ENCODE results near the gene HAUS2.
"Not testable (repeated sequence)": the region's sequence is repeated elsewhere in the genome, so short reads cannot be mapped to it uniquely, and the experiment has no call there.

The HAUS2 gene

DNA sequence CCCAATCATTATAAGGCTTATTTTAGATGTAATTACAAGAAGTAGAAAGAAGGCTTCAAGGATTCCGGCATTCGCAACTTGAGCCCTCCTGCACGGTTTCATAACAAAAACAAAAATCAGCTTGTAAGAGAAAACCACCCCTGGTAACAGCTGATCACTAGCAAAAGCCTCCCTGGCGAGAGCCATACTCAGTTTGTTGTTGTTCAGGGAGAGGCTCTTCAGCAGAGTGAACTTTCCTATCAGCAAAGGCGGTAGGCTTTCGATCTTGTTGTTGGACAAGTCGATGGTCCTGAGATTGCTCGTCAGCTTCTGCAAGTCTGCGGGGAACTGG, 755 bp upstream of the HAUS2 start:
- Histone ChIP-seq H3K9me3 (ENCODE audit: control insufficient read depth, insufficient read depth, low read length) (no peaks in the 10 kb centered on the region), H3K36me3 (ENCODE audit: insufficient read depth, low read length) (peaks cover 4% of the 10 kb centered on the region; the same call in 1 of the 2 replicates), H3K4me1 (ENCODE audit: insufficient read depth, low read length) (no peaks in the 10 kb centered on the region), H3K9ac (ENCODE audit: low read depth, low read length) (peak overlapping the region; percentile 94)

DNA sequence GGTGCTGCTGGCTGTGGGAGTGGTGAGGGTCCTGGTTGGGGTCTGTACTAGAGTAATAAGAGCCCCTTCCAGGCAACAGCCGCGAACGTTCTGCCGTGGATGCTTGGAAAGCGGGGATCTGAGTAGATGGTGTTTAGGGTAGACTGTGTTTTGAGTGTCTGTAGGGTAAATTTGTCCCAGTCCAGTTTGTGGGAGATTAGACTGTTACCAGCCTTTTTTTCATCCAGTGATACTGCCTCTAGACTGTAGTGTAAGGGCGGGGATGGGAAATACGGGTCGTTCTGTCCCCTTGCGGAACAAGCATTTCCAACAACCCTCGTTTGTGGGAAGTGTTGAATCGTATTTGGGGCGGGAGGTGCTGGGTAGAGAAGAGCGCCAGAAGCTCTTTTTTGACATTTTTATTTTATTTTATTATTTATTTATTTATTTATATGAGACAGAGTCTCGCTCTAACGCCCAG, 424 bp downstream of the HAUS2 start:
- H3K36me3 ChIP-seq (ENCODE audit: insufficient read depth, low read length) = no peaks in the 10 kb centered on the region; the same call in 1 of the 2 replicates

GRCh38 chr15:42549741-42550392, 1.2 kb downstream of the HAUS2 start:
- Histone ChIP-seq H3K9me3 (ENCODE audit: control insufficient read depth, insufficient read depth, low read length) (no peaks in the 10 kb centered on the region), H3K36me3 (ENCODE audit: insufficient read depth, low read length) (no peaks in the 10 kb centered on the region; the same call in 1 of the 2 replicates), H3K4me1 (ENCODE audit: insufficient read depth, low read length) (no peaks in the 10 kb centered on the region), H3K9ac (ENCODE audit: low read depth, low read length) (peak overlapping the region; percentile 94; the same call in 1 of the 2 replicates)

More for the DNA sequence above, 424 bp downstream of the HAUS2 start:
- Histone ChIP-seq H3K9ac (ENCODE audit: low read depth, low read length) (peak overlapping the region; percentile 94), H3K9me3 (ENCODE audit: control insufficient read depth, insufficient read depth, low read length) (no peaks in the 10 kb centered on the region), H3K4me1 (ENCODE audit: insufficient read depth, low read length) (no peaks in the 10 kb centered on the region)

DNA sequence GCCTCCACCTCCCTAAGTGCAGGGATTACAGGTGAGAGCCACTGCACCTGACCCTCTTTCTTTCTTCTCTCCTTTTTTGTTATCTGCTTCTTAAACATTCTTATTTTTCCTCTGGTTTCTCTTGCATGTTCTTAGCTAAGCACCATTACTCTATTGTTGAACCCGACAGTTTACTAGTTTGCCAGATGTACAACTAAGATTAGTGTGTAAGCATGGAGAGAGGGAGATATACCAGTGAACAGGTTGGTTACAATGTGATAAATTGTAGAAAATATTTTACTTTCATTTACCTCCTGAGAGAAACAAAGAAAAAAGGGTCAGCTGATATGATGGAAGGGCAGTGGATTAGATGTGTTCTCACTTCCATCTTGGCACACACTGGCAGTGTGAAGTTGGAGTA, 4.9 kb downstream of the HAUS2 start:
- Histone ChIP-seq H3K9ac (ENCODE audit: low read depth, low read length) (no peak overlapping the region), H3K9me3 (ENCODE audit: control insufficient read depth, insufficient read depth, low read length) (no peaks in the 10 kb centered on the region), H3K36me3 (ENCODE audit: insufficient read depth, low read length) (no peaks in the 10 kb centered on the region), H3K4me1 (ENCODE audit: insufficient read depth, low read length) (no peaks in the 10 kb centered on the region)

DNA sequence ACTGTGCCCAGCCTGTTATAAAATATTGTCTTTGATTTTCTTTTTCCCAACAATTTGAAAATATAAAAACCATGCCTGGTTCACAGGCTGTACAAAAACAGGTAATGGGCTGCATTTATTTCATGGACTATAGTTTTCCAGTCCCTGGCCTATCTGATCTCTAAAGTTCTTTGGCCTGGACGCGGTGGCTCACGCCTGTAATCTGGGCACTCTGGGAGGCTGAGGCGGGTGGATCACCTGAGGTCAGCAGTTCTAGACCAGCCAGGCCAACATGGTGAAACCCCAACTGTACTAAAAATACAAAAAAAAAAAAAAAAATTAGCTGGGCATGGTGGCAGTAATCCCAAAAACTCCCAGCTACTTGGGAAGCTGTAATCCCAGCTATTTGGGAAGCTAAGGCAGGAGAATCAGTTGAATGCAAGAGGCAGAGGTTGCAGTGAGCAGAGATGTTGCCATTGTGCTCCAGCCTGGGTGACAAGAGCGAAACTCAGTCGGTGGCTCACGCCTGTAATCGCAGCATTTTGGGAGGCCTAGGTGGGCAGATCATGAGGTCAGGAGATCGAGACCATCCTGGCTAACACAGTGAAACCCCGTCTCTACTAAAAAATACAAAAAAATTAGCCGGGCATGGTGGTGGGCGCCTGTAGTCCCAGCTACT, 8.0 kb downstream of the HAUS2 start:
- H3K4me1 ChIP-seq (ENCODE audit: insufficient read depth, low read length); H3K9me3 ChIP-seq (ENCODE audit: control insufficient read depth, insufficient read depth, low read length); H3K9ac ChIP-seq (ENCODE audit: low read depth, low read length): not testable (repeated sequence)
- H3K36me3 ChIP-seq (ENCODE audit: insufficient read depth, low read length) = peaks cover 14% of the 10 kb centered on the region; the same call in 1 of the 2 replicates

- Histone ChIP-seq H3K9me3 (ENCODE audit: control insufficient read depth, insufficient read depth, low read length) (no peaks in the 10 kb centered on the region), H3K36me3 (ENCODE audit: insufficient read depth, low read length) (peaks cover 17% of the 10 kb centered on the region; the same call in 1 of the 2 replicates), H3K9ac (ENCODE audit: low read depth, low read length) (no peak overlapping the region), H3K4me1 (ENCODE audit: insufficient read depth, low read length) (no peaks in the 10 kb centered on the region)
These were observed 10.1 kb downstream of the HAUS2 start for GRCh38 chr15:42558739-42559138.

- H3K36me3 ChIP-seq (ENCODE audit: insufficient read depth, low read length) = no peaks in the 10 kb centered on the region
- H3K9me3 ChIP-seq (ENCODE audit: control insufficient read depth, insufficient read depth, low read length) = no peaks in the 10 kb centered on the region
- H3K9ac ChIP-seq (ENCODE audit: low read depth, low read length) = peak within 1 kb of the TSS; percentile 91
- no peaks in the 10 kb centered on the region; the same call in 1 of the 2 replicates for H3K4me1 ChIP-seq (ENCODE audit: insufficient read depth, low read length)
These were observed 26.8 kb downstream of the HAUS2 start, which contains the start of gene STARD9 for GRCh38 chr15:42575188-42576039. TSS of gene STARD9 (plus strand) at chr15:42575606. CDS start at chr15:42575716, 110 bp downstream.

GRCh38 chr15:42576040-42576594, 27.5 kb downstream of the HAUS2 start:
- H3K4me1 ChIP-seq (ENCODE audit: insufficient read depth, low read length) = no peaks in the 10 kb centered on the region; the same call in 1 of the 2 replicates
- no peaks in the 10 kb centered on the region for H3K9me3 ChIP-seq (ENCODE audit: control insufficient read depth, insufficient read depth, low read length)
- peak overlapping the region; percentile 91 for H3K9ac ChIP-seq (ENCODE audit: low read depth, low read length)
- no peaks in the 10 kb centered on the region for H3K36me3 ChIP-seq (ENCODE audit: insufficient read depth, low read length)

DNA sequence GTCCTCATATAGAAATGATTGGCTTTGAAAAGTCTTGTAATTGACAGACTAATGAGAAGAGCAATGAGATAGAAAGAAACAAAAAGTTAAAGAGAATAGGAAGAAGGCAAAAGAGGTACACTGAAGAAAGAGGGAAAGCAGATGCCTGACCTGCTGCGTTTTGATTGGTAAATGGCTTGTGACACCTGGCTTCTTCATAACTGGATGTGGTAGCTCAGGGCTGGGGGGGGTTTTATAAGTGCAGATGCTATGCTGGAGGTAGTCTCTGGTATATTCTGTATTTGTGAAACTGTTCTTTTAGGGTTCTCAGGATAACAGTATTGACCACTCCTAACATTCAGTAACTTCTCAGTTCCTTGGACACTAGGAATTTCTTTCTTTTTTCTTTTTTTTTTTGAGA, 28.1 kb downstream of the HAUS2 start:
- no peak overlapping the region for H3K9ac ChIP-seq (ENCODE audit: low read depth, low read length)
- peaks cover 2% of the 10 kb centered on the region for H3K4me1 ChIP-seq (ENCODE audit: insufficient read depth, low read length)
- H3K36me3 ChIP-seq (ENCODE audit: insufficient read depth, low read length) = no peaks in the 10 kb centered on the region
- H3K9me3 ChIP-seq (ENCODE audit: control insufficient read depth, insufficient read depth, low read length) = no peaks in the 10 kb centered on the region

GRCh38 chr15:42577514-42578031, 28.9 kb downstream of the HAUS2 start:
- Histone ChIP-seq H3K9ac (ENCODE audit: low read depth, low read length) (no peak overlapping the region), H3K9me3 (ENCODE audit: control insufficient read depth, insufficient read depth, low read length) (no peaks in the 10 kb centered on the region), H3K4me1 (ENCODE audit: insufficient read depth, low read length) (peaks cover 5% of the 10 kb centered on the region), H3K36me3 (ENCODE audit: insufficient read depth, low read length) (no peaks in the 10 kb centered on the region)

DNA sequence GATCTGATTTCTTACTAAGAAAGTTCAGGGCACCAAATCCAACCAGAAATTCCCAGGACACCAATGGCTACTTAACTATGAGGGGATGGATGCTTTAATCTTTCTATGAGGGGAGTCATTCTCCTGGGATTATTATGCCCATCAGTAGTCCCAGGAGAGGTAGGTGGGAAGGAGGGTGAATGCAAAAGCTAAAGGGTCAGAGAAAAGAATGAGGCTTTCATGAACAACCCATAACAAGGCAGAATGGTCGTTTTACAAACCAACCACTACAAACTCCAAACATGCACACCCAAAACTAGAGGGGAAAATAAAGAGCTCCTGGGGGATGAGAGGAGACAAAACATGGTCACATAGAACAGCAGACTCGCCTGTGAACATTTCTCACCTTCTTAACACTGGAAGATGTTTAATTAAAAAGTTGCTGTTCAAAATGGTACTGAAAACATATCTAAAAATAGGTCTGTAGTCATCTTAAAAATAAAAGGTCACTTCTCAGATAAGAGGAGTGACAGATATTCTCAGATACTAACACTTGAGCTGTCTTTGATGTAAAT, 30.4 kb downstream of the HAUS2 start:
- Histone ChIP-seq H3K36me3 (ENCODE audit: insufficient read depth, low read length) (no peaks in the 10 kb centered on the region), H3K4me1 (ENCODE audit: insufficient read depth, low read length) (peaks cover 18% of the 10 kb centered on the region), H3K9me3 (ENCODE audit: control insufficient read depth, insufficient read depth, low read length) (no peaks in the 10 kb centered on the region), H3K9ac (ENCODE audit: low read depth, low read length) (no peak overlapping the region)

DNA sequence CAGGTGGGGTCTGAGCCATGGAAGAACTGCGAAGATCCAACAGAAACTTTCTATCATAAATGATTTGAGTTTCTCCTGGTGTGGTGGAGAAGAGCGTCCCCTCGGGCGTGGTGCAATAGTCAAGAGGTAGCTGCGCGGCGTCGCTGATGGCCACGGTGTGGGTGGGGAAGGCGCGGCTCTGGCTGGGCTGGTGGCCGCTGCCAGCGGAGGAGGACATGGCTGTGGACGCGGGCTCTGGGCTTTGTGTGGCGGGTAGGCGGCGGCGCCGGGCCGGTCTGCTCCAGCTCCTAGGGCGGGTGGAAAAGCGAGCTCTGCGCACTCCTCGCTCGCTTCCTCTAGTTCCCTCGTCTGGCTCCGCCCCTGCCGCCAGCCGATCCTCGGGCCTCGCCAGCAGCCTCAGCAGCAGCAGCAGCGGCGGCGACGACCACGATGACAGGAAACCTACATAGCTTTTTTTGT, 32.7 kb downstream of the HAUS2 start:
- Histone ChIP-seq H3K9me3 (ENCODE audit: control insufficient read depth, insufficient read depth, low read length) (no peaks in the 10 kb centered on the region), H3K9ac (ENCODE audit: low read depth, low read length) (peak overlapping the region; percentile 49; the same call in 1 of the 2 replicates), H3K4me1 (ENCODE audit: insufficient read depth, low read length) (peaks cover 25% of the 10 kb centered on the region), H3K36me3 (ENCODE audit: insufficient read depth, low read length) (no peaks in the 10 kb centered on the region)

- Histone ChIP-seq H3K9ac (ENCODE audit: low read depth, low read length) (no peak overlapping the region), H3K4me1 (ENCODE audit: insufficient read depth, low read length) (peaks cover 25% of the 10 kb centered on the region), H3K9me3 (ENCODE audit: control insufficient read depth, insufficient read depth, low read length) (no peaks in the 10 kb centered on the region), H3K36me3 (ENCODE audit: insufficient read depth, low read length) (no peaks in the 10 kb centered on the region)
These were observed 34.1 kb downstream of the HAUS2 start for GRCh38 chr15:42582569-42583375.
